Kidney tubule cell (primary cell): ENCODE data around the gene CBX6.

Source experiments
- DNase-seq: peaks from one replicate; pipeline ENCODE4 v3.0.0-alpha.2; 2018; ENCODE audit warnings: low spot score

CBX6 gene

DNA sequence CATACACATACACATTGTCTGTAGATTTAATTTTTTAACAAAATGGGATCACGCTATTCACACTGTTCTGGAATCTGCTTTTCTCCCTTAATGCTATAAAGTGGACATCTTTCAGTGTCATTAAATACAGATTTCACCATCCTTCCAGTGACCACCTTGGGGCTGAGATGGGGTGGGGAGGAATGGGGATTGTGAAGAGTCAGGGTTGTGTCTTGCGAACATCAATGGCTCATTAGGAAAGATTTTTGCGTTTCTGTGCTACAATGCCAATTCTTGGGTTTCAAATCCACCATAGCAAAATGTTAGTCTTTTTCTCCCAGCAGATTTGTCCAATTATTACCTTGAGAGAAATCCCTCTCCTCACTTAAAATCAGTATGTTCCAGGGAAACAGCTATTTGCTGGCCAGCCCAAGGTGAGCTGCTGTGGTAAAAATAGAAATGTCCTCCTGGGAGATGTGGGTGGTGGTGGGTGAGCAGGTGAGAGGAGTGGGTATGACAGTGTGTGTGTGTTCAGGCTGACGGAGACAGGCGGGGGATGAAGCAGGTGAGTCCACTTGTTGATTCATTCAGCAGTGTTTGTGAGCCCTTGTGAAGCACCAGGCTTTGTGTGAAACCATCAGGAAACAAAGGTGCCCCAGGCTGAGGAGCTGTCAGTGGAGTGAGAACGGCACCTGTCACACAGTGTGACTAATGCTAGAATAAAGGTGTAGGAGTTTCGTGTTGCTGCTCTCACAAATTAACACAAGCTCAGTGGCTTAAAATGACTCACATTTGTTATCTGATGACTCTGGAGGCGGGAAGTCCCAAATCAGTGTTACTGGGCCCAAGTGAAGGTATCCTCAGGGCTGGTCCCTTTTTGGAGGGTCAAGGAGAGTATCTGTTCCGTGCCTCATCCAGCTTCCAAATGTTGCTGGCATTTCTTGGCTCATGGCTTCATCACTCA lies 1.7 kb upstream of the CBX6 start:
- peak; percentile 91 for DNase-seq

DNA sequence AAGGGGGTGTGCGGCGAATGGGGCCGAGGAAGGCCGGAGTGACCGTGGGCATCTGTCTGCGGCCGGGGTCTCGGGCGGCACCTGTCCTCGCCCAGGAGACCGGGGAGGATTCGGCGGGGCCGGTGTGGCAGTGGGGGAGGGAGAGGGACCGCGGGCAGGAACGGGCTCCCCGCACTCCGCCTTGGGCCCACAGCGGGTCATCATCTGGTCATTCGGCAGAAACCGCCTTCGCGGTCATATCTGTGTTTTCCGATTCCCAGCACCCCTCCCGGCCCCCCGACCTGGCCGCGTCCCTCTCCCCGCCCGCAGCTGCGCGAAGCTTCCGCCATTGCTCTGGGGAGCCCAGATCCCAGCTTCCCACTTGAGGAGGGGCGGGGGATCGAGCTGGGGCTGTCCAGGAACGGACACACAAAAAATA lies 824 bp upstream of the CBX6 start:
- DNase-seq, result peak; percentile 17

DNA sequence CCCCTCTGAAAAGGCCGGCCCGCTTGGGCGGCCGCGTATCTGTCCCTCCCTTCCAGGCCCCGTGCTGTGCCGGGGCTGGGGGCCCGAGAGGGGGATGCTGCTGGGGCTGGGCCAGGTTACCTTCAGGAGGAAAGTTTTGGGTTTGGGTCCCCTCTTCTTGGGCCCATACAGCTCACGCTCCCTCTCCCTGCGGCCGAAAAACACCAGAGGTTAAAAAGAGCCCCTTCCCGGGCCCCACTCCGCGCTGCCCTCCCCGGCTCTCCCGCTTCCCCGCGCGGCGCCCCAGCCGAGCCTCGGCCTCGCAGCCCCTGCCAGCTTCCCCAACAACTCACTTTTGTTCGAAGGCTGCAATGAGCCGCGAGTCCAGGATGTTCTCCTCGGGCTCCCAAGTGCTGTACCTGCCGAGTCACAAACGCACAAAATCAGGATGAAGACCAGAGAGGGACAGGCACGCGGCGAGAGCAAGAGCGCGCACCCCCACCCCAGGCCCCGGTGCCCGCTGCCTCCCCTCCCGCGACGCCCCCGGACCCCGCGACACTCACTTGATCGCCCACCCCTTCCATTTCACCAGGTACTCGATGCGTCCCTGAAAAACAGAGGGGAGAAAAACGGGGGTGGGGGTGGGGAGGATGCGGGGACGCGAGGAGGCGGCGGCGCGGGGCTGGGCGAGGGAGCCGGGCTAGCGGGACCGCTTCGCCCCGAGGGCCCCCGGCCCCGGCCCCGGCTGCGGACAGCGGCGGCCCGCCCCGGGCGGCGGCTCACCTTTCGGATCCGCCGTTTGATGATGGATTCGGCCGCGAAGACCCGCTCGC lies 450 bp downstream of the CBX6 start:
- DNase-seq, result peak; percentile 27

DNA sequence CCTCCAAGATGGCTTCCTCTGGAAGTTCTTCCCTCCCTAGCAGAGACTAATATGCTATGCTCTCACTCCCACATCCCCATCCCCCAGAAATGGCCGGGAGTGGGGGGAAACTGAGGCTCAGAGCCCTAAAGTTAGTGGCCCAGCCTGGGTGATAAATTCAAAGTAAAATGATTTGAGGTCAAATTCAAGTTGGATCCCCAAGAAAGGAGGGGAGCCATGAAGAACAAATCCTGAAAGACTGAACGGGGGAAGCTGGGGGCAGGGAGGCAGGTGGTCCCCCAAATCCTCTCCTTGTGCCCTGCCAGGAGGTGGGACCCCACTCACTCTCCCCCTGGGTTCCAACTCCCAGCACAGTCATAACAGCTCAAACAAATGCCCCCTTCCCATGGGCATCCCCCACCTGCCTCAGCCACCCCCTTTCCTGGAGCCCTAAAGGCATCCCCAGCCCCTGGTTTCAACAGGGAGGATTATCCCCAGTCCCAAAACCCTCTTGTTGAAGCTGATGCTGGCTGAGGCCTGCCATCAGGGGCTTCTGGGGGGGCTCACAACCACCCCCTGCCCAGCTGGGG lies 1.1 kb downstream of the CBX6 start:
- no peak for DNase-seq

DNA sequence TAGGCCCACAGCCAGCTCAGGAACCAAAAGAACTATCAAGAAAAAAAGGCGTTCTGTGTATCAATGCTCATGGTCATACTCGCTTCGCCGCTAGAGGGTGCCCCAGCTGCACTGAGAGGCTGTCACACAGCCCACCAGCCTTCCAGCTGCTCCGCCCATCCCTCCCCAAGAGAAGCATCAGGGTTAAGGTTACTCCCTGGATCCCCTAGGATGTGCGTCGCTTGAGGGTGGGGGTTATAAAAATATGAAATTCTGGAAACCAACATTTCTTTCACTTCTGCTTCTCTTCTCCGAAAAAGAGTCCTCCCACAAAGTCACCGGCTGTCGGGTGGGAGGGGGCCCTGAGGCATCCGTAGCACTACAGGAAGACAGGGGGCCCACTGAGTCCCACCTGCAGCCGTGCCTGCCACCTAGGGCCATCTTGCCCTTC lies 1.7 kb downstream of the CBX6 start:
- DNase-seq, result peak; percentile 81

DNA sequence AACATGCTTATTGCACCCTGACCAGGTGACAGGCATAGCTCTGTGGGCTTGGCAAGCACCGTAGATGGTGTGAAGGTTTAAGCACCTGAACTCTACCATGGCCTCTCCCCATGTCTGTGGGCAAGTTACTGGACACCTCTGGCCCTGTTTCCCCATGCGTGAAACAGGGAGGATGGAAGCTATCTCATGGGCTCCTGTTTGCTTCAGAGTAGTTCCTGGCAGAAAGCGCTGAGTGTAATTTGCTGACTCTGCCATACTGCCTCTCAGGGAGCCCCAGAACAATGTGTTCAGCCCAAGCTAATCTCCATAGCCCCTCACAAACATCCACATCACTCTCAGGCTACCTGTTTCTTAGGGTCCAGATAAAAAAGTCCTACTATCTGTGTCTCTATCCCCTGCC lies 2.4 kb downstream of the CBX6 start:
- peak; percentile 13 for DNase-seq

DNA sequence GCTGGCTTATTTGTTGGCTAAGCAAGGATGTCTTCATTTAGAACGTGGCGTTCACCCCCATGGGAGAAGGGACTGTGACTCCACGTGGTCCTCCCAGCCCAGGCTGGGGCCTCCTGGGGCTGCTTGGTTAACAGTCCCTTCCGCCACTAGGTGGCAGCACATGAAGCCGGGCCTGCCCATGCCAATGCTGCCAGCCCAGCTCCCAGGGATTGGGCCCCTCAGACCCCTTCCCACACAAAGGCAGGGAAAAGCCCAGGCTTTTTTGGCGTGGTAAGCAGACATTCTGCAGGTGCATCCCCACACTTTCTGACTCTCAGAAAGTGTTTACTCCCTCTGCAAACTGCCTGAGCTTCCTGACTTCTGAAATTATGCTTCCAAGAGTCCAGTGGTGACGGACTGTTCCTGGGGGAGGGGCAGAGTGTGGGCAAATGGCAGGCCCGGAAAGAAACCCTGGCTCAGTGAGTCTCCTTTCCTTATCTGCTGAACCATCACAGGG lies 3.1 kb downstream of the CBX6 start:
- peak; percentile 73 for DNase-seq

DNA sequence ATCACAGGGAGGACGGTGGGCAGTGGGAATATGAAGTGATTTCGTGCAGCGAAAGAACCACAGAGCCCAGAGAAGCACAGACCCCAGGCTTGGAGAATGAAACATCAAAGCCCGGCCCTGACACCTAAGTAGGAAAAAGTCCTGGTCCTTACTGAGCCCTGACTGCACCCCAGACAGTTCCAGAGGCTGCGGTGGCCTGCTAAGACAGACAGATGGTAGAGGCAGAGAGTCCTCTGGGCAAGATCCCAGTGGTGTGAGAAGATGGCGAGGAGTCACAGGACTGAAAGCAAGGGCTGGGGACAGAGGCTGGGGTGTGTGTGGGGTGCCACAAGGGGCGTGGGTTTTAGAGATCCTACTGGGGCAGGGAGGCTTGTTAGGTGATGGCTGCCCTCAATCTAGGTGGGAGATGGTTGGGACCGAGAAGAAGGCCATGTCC lies 3.7 kb downstream of the CBX6 start:
- DNase-seq, result no peak

DNA sequence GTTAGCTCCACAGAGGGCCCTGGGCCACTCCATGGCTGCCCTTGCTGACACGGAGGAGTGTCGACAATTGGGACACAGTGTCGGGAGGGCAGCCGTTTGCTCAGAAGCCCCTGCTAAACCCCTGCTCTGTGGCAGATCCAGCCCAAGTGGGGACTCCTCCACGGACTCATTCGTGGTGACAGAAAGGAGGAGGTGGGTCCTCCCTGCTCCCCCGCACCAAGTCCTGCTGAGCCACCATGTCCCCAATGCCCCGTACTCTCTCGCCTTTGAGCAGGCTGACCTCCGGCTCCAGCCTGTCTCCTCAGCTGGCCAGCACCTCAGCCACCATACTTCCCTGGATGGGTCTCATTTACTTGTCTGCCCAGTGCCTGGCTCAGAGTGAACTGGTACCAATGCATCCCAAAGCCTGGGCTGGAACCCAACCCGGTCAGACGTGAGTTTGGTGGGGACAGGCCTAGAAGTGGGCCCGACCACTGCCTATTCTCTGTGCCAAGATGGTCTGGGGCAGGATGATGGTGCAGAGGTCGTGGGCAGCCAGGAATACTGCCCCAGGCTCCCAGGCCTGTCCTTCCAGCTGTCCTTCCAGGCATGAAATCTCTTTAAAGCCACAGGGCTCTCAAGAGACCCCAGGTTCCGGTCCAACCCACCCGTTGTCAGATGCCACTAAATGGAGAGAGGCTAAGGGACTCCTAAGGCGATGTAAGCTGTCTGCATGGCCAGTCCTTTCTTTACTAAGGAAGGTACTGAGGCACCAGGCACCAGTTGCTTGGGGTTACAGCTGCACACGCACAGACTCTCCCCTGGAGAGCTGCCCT lies 4.3 kb downstream of the CBX6 start:
- DNase-seq, result no peak

DNA sequence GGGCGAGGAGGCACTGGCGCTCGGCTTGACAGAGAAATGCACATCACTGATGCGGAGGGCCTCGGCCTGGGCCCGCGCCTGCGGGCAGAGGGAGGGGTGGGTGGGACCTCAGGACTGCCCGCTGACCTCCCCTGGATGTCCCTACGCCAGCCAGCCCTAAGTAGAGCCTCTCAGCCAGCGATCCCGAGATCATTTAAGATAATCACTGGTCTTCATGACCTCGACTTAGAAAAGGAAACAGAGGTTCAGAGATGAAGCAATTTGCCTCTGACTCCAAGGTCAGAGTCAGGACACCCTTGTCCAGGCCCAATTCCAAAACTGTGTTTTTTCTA lies 4.9 kb downstream of the CBX6 start:
- no peak for DNase-seq

DNA sequence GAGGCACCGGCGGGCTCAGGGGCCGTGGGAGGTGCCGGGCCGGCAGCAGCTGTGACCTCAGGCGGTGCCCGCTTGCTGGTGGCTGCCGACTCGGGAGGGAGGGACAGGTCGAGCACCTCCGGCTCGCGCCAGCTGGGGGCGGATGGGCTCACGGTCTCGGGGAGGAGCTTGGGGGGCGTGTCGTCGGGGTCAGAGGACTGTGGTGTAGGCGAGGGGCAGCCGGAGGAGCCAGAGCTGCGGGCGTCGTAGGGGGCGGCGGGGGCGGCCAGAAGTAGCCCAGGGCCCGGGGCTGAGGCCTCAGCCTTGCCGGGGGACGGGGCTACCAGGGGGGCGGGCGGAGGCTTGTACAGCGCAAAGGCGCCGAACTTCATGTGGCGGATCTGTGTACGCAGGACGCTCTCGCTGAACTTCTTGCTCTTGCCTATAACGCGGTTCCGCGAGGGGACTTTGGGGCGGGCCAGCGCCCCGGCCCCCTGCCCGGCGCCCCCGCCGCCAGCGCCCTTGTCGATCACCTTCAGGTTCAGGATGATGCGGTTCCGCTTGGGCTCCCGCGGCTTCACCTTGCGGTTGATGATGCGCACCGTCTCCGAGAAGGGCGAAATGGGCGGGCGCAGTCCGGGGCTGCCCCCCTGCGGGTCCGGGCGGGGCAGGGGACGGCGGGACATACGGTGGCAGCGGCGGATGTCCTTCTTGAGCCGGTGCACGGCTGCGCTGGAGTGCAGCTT lies 5.5 kb downstream of the CBX6 start:
- DNase-seq, result no peak

DNA sequence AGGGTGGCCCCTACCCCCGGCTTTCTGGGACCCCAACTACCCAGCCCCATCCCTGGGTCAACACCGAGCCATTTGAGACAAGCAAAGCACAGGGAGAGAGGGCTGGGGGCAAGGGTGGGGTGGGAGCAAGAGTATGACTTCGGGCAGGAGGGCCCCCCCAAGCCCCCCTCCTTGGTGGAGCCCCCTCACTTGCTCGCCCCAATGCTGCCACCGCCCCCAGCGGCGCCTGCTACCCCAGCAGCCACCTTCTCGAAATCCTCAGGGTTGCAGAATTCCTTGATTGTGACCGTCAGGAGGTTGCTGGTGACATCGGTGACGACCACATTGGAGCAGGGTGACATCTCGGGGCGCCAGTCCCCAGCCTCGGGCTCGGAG lies 6.0 kb downstream of the CBX6 start:
- no peak for DNase-seq

DNA sequence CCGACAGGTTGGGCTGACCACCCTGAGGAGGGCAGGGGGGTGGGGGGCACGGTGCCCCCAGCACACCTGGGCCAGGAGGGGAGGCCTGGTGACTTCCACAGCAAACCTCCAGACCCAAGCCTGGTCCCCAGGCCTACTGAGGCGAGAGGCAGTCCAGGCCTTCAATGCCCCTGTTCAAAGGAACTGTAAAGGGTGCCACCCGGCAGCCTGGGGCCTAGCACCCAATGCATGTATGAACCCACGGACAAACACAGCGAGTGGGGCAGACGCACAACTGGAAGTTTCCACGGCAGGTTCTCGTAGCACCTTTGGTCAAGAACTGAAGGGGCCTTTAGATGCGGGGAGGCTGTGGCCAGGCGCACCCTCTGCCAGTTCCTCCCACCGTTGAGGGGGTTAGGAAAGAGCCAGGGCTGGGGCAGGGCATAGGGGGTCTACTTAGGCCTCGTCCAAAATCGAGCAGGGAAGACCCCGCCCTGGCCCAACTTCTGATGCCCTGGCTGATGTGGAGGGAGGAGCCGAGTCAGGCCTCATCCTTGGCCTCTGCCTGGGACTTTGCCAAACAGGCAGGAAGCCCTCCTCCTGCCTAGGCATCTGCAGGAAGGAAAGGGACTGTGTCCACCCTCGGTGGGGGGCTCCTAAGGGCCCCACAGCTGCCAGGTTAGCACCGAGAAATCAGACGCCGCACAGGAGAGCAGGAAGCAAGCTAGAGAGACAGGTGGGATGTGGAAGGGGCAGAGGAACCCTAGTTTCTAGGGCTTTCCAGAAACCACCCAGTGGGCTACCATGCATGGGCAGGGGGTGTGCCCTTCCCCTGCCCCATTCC lies 6.6 kb downstream of the CBX6 start:
- DNase-seq, result no peak

DNA sequence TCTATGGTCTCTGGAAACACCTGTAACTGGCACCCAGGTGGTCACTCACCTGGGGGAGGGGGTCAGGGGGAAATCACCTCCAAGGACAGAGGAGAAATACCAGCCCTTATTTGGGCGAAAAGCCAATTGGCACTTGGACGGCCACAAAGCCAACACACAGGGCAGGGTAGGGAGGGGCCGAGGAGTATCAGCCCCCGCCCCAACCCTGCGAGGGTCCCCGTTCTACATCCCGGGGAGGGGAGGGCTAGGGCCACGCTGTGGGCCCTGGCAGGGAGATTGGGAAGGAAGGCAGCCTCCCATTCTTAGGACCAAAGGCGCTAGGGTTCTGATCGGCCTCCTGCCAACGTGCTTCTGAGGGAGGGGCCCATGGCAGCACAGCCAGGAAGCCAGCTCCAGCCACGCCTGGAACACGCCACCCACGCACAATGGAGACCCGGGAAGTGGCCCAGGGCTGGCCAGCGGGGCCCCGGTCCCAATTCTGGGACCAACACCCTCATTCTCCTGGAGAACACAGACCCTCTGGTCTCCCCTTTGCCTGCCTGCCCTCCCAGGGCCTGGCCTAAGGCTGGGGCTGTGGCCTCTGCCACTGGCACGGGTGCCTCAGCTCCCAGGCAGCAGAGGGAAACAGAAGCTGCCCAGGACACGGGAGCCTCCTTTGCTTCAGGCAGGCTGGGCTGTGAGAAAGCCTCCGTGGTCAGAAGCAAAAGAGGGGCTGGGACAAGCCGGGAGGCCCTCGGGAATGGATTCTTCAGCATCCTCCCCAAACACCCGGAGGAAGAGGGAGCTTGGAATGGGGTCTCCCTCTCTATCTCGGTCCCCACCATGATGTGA lies 7.4 kb downstream of the CBX6 start:
- no peak for DNase-seq

DNA sequence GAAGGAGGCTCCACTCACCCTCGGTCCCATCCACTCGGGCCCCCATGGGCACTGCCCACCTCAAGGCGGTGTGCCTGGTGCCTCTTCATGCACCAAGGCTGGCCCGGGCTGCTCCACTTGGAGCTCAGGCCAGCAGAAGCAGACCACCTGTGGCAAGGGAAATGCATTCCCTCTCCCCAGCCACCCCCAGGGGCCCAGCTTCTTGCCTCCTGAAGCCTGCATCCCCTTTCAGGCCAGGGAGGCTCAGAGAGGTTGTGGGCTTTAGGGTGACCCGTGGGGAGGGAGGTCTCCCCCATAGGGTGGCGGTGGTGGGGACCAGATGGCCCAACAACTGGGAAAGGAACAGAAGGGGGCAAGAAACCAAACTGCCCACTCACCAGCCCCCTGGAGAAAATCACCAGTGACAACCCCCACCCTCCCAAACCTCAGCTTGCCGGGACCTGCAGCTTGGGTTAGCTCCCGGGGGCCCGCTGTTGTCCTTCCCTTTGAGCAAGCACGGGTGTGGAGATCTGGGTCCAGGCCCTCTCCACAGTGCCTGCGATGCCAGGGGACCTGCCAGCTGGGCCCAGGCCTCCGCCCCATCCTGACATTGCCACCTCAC lies 8.4 kb downstream of the CBX6 start:
- no peak for DNase-seq

DNA sequence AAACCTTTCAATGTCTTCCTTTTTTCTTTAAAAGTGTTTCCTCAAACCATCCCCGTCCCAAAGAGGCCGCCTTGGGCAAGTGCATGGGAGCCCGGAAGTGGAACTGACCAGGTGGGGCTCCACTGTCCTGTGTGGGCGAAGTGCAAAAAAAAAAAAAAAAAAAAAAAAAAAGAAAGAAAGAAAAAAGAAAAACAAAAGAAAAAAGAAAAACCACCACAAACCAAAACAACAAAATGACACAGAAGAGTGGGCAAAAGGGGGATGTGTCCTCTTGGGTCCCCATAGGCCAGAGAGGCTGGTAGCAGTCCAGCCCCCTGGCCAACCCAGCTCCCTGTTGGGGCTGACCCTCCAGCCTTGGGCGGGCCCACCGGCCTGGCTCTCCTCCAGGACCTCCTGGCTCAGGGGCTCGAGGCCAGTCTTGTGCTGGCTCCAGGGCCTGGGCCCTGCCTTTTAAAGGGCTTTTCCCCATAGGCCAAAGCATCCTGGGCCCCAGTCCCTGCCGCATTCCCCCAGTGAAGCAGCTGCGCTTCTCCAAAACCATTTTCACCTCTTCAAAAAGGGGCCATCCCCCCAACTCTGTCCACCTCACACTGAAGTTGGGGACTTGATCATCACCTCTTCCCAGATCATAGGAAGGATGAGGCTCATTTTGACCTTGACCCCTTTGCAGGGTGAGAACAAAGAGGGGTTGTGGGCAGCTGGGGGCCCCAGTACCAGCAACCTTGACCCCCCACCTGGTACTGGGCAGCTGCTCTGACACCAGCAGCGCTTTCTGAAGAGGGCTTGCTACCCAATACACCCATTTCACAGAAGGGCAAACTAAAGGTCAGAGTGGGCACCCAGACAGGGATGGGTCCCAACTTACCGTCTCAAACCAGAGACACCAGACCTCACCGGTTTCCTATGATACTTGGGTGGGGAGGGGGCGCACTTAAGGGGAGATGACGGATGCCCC lies 9.4 kb downstream of the CBX6 start:
- DNase-seq, result no peak

DNA sequence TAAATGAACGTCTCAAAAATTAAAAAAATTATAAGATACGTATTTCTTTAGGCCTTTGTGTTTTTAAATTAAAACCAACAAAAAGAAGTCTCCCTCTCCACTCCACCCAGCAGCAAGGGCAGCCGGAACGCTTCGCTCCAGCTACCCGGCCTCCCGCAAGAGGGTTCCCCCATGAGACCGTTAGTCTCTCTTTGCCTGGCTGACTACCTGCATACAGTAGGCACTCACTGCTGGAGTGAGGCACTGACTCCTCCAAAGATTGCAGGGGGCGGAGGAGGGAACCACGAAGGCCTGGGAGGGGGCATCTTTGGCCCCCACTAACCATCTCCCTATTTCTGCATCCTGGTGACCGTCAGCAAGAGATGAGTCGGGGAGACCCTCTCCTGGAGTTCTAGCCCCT lies 10.1 kb downstream of the CBX6 start:
- no peak for DNase-seq
